K562 (cell line): Measurements from ENCODE around the gene SOST. TPM values are rescaled to one million over a fixed set of nuclear protein-coding genes. Genes with fewer than 3 reads are reported as not detected.

ENCODE experiments used
- BCOR ChIP-seq: fragments of 450-650 bp; IDR thresholded peaks from 2 replicates; pipeline ENCODE4 v1.6.1; 2016
- CXXC5 ChIP-seq: fragments of 250-450 bp; sonication (Bioruptor Pico); IDR thresholded peaks from 2 replicates; pipeline ENCODE4 v1.8.0; 2022; ENCODE audit warnings: inconsistent platforms, mild to moderate bottlenecking, moderate library complexity
- ESRRA ChIP-seq: fragments of 450-650 bp; IDR thresholded peaks from 2 replicates; pipeline ENCODE4 v1.6.1; 2014; ENCODE audit warnings: low read depth, mild to moderate bottlenecking, moderate library complexity, borderline replicate concordance
- FOXJ2 ChIP-seq: fragments of 200-800 bp; sonication (Bioruptor generic); IDR thresholded peaks from 2 replicates; pipeline ENCODE4 v1.6.1; 2016; ENCODE audit warnings: missing genetic modification characterization, missing compliant biosample characterization
- GATAD2B ChIP-seq: fragments of 450-650 bp; IDR thresholded peaks from 2 replicates; pipeline ENCODE4 v1.6.1; 2017; ENCODE audit warnings: mild to moderate bottlenecking, borderline replicate concordance
- JUND ChIP-seq, 2 experiments: IDR thresholded peaks; 2 replicates in 1 of 2; 3 replicates in 1 of 2; pipeline ENCODE4 v1.6.1; 2011; ENCODE audit warnings: borderline replicate concordance in 2 of 2, low read depth in 2 of 2, low read length in 2 of 2, improper control_type of control experiment in 1 of 2, missing biosample characterization in 1 of 2, missing genetic modification characterization in 1 of 2, missing genetic modification reagents in 1 of 2
- KAT7 ChIP-seq: sonication (generic); formaldehyde crosslinking; IDR thresholded peaks from 2 replicates; pipeline ENCODE4 v1.8.0; 2022; ENCODE audit warnings: missing genetic modification reagents, mild to moderate bottlenecking, borderline replicate concordance
- NR2C2 ChIP-seq, 2 experiments: fragments of 200-800 bp in 1 of 2; sonication (Bioruptor generic) in 1 of 2; sonication (generic) in 1 of 2; formaldehyde crosslinking in 1 of 2; IDR thresholded peaks; 2 replicates each; pipeline versions ENCODE4 v1.6.1 to v1.8.0; 2016 to 2022; ENCODE audit warnings: mild to moderate bottlenecking in 1 of 2, missing compliant biosample characterization in 1 of 2, missing genetic modification characterization in 1 of 2, missing genetic modification reagents in 1 of 2
- PHB ChIP-seq: fragments of 250-450 bp; sonication (Bioruptor Pico); IDR thresholded peaks from 2 replicates; pipeline ENCODE4 v1.5.0; 2021
- SMAD4 ChIP-seq: fragments of 250-450 bp; sonication (Bioruptor Pico); conservative IDR thresholded peaks from 2 replicates; pipeline ENCODE4 v1.8.0; 2021; ENCODE audit warnings: inconsistent platforms, mild to moderate bottlenecking, moderate library complexity
- TBP ChIP-seq: optimal IDR thresholded peaks from 2 replicates; pipeline ENCODE3; 2011; ENCODE audit warnings: low read depth, low read length, improper control_type of control experiment
- TEAD1 ChIP-seq, 2 experiments: fragments of 450-650 bp in 1 of 2; sonication (generic) in 1 of 2; formaldehyde crosslinking; IDR thresholded peaks; 2 replicates each; pipeline versions ENCODE4 v1.4.0 to v1.8.0; 2020 to 2022; ENCODE audit warnings: mild to moderate bottlenecking in 2 of 2, missing genetic modification reagents in 1 of 2
- ZBTB7A ChIP-seq: IDR thresholded peaks from 2 replicates; pipeline ENCODE4 v1.6.1; 2011; ENCODE audit warnings: low read depth, mild to moderate bottlenecking, low read length, moderate library complexity, borderline replicate concordance; ENCODE audit not compliant: control insufficient read depth
- ZNF174 ChIP-seq: fragments of 250-450 bp; sonication (Bioruptor Pico); IDR thresholded peaks from 2 replicates; pipeline ENCODE4 v1.4.0; 2020; ENCODE audit warnings: mild to moderate bottlenecking
- ZNF311 ChIP-seq: fragments of 250-450 bp; sonication (Bioruptor Pico); IDR thresholded peaks from 2 replicates; pipeline ENCODE4 v1.4.0; 2020; ENCODE audit warnings: mild to moderate bottlenecking, moderate library complexity
- ZNF436 ChIP-seq: fragments of 250-450, 450-650 bp; sonication (Bioruptor Pico); formaldehyde crosslinking; IDR thresholded peaks from 2 replicates; pipeline ENCODE4 v1.7.0; 2020; ENCODE audit warnings: mild to moderate bottlenecking
- ZNF780A ChIP-seq: fragments of 250-450 bp; sonication (Bioruptor Pico); IDR thresholded peaks from 2 replicates; pipeline ENCODE4 v1.5.0; 2021; ENCODE audit warnings: mild to moderate bottlenecking
- polyA plus RNA-seq, 8 experiments: library from polyadenylated mRNA; depleted of rRNA in 4 of 8; stranded (reverse) in 5 of 8; unstranded in 3 of 8; fragments of >200 nt; fragmentation: Nextera tagmentation in 2 of 8; fragmentation: Illumina TruSeq in 1 of 8; extraction: Ambion mirVana in 2 of 8; extraction: Trizol in 1 of 8; gene quantifications; 2 replicates each; pipeline versions ENCODE4 v1.2.1 to v1.2.3, GENCODE V29; 2011 to 2014; ENCODE audit warnings: inconsistent platforms in 1 of 8, missing spikeins in 1 of 8
- total RNA-seq, 7 experiments: library from RNA; depleted of rRNA in 6 of 7; stranded (reverse); fragments of >200 nt in 6 of 7; fragmentation: Illumina TruSeq in 2 of 7; extraction: Trizol in 2 of 7; gene quantifications; 2 replicates each; pipeline versions ENCODE4 v1.2.1 to v1.2.3, GENCODE V29; 2011 to 2021; ENCODE audit warnings: low replicate concordance in 1 of 7
- TF ChIP-seq, protein P1 (sequence below): sonication (generic); formaldehyde crosslinking; IDR thresholded peaks from 2 replicates; pipeline ENCODE4 v1.9.0; 2022; ENCODE audit warnings: mild to moderate bottlenecking, missing genetic modification reagents
- TF ChIP-seq, protein P2 (sequence below), 2 experiments: fragments of 450-650 bp in 1 of 2; IDR thresholded peaks; 2 replicates each; pipeline ENCODE4 v1.6.1; 2011 to 2017; ENCODE audit warnings: low read depth in 2 of 2, antibody characterized with exemption in 1 of 2, borderline replicate concordance in 1 of 2, low read length in 1 of 2, mild to moderate bottlenecking in 1 of 2, mixed read lengths in 1 of 2; ENCODE audit not compliant: control insufficient read depth in 1 of 2
- TF ChIP-seq, protein P3 (sequence below): sonication (generic); formaldehyde crosslinking; IDR thresholded peaks from 2 replicates; pipeline ENCODE4 v1.8.0; 2023; ENCODE audit warnings: mild to moderate bottlenecking, missing genetic modification reagents
- TF ChIP-seq, protein P4 (sequence below): sonication (generic); formaldehyde crosslinking; IDR thresholded peaks from 2 replicates; pipeline ENCODE4 v1.9.0; 2022; ENCODE audit warnings: mild to moderate bottlenecking, missing genetic modification reagents

The SOST gene
- total and polyA plus RNA-seq, 9 of the 15 experiments (the other 6 are each of a cell fraction or from before 2014, with no cell fraction given): not detected

DNA sequence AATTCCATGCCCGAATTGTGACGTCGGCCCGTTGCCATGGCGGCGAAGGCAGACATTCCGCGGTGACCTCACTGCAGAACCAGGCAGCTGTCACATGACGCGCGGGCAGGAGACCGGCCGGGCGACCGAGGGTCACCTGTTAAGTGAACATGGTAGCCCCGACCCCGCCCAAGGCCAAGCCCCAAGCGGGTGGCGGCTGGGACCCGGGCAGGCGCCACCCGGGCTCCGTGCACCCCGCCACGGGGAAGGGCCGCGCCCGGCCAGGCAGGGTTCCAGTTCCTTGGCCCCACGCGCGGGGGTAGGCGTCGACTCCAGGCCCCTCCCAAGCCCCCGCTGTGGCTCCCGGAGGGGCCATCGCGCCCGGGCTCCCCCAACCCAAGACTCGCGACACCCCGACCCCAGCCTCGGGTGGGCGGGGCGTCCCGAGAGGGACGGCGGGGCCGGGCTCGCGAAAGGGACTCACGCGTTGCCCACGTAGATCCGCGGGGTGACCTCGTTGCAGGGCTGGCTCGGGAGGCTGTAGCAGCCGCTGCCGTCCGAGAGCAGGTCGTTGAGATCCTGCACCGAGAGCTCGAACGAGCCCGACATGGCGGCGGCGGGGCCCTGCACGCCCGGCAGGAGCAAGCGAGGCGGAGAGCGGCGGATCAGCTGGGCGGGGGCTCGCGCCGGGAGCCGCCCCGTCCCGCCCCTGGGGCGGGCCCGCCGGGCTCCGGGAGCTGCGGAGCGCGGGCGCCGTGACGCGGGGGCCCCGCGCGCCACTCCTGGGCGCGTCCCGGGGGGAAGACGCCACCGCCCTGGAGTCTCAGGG lies 19.9 kb upstream of the SOST start, which contains the start of gene DUSP3 (continued):
- TF ChIP-seq ZNF311 (CRISPR knock-in tag): no peak
- no peak for TF ChIP-seq ZNF780A (CRISPR knock-in tag)
- TF ChIP-seq, protein P1, sequence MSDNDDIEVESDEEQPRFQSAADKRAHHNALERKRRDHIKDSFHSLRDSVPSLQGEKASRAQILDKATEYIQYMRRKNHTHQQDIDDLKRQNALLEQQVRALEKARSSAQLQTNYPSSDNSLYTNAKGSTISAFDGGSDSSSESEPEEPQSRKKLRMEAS (CRISPR knock-in tag): peak; percentile 65; the same call in 1 of the 2 replicates
- no peak for TF ChIP-seq NR2C2 (CRISPR knock-in tag; IDR thresholded peaks at IDR 0.05)
- peak; percentile 90 for TF ChIP-seq NR2C2 (tag; IDR thresholded peaks at IDR 0.05)
- TF ChIP-seq SMAD4 (CRISPR knock-in tag): peak; percentile 16; the same call in 1 of the 2 replicates
- TF ChIP-seq GATAD2B: peak; percentile 82; the same call in 1 of the 2 replicates
- TF ChIP-seq JUND (IDR thresholded peaks at IDR 0.05; ENCODE audit: borderline replicate concordance, low read depth, low read length): peak; percentile 83
- TF ChIP-seq JUND (tag; IDR thresholded peaks at IDR 0.05; ENCODE audit: borderline replicate concordance, low read depth, low read length): peak; percentile 63; the same call in 1 of the 3 replicates
- TF ChIP-seq BCOR: peak; percentile 30; the same call in 1 of the 2 replicates
- TF ChIP-seq ESRRA: no peak
- TF ChIP-seq PHB: no peak
- peak; percentile 80 for TF ChIP-seq CXXC5 (CRISPR knock-in tag)
- TF ChIP-seq TBP: peak; percentile 64
- TF ChIP-seq TEAD1 (CRISPR knock-in tag; IDR thresholded peaks at IDR 0.05): peak; percentile 68 to 97
- TF ChIP-seq, protein P2, sequence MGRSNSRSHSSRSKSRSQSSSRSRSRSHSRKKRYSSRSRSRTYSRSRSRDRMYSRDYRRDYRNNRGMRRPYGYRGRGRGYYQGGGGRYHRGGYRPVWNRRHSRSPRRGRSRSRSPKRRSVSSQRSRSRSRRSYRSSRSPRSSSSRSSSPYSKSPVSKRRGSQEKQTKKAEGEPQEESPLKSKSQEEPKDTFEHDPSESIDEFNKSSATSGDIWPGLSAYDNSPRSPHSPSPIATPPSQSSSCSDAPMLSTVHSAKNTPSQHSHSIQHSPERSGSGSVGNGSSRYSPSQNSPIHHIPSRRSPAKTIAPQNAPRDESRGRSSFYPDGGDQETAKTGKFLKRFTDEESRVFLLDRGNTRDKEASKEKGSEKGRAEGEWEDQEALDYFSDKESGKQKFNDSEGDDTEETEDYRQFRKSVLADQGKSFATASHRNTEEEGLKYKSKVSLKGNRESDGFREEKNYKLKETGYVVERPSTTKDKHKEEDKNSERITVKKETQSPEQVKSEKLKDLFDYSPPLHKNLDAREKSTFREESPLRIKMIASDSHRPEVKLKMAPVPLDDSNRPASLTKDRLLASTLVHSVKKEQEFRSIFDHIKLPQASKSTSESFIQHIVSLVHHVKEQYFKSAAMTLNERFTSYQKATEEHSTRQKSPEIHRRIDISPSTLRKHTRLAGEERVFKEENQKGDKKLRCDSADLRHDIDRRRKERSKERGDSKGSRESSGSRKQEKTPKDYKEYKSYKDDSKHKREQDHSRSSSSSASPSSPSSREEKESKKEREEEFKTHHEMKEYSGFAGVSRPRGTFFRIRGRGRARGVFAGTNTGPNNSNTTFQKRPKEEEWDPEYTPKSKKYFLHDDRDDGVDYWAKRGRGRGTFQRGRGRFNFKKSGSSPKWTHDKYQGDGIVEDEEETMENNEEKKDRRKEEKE (IDR thresholded peaks at IDR 0.05; ENCODE audit: borderline replicate concordance in 1 of 2, control insufficient read depth in 1 of 2, low read depth in 2 of 2, low read length in 1 of 2): no peak
- TF ChIP-seq, protein P3, sequence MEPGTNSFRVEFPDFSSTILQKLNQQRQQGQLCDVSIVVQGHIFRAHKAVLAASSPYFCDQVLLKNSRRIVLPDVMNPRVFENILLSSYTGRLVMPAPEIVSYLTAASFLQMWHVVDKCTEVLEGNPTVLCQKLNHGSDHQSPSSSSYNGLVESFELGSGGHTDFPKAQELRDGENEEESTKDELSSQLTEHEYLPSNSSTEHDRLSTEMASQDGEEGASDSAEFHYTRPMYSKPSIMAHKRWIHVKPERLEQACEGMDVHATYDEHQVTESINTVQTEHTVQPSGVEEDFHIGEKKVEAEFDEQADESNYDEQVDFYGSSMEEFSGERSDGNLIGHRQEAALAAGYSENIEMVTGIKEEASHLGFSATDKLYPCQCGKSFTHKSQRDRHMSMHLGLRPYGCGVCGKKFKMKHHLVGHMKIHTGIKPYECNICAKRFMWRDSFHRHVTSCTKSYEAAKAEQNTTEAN (CRISPR knock-in tag): no peak
- TF ChIP-seq ZBTB7A: peak; percentile 65
- TF ChIP-seq, protein P4, sequence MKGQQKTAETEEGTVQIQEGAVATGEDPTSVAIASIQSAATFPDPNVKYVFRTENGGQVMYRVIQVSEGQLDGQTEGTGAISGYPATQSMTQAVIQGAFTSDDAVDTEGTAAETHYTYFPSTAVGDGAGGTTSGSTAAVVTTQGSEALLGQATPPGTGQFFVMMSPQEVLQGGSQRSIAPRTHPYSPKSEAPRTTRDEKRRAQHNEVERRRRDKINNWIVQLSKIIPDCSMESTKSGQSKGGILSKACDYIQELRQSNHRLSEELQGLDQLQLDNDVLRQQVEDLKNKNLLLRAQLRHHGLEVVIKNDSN (CRISPR knock-in tag): peak; percentile 92
- TF ChIP-seq KAT7 (CRISPR knock-in tag): 0 out of 2 replicates have a peak, but pooled peaks have one; percentile 8
- no peak for TF ChIP-seq ZNF436
- TF ChIP-seq ZNF174 (CRISPR knock-in tag): no peak
- peak; percentile 64; the same call in 1 of the 2 replicates for TF ChIP-seq FOXJ2 (tag)
